Renal cortex interstitium (tissue), 11 donors: ENCODE data around the gene AMZ1. TPM values are rescaled to one million over a fixed set of nuclear protein-coding genes. Genes with fewer than 3 reads are reported as not detected.

ENCODE experiments used
- DNase-seq, 11 donors: peaks; one replicate each; pipeline ENCODE4 v3.0.0-alpha.2; 2013; ENCODE audit warnings: low read depth in 9 of 11, low spot score in 4 of 11; ENCODE audit errors: extremely low read depth in 1 of 11
- polyA plus RNA-seq, 3 donors: library from polyadenylated mRNA; unstranded; fragments of 120-200 nt; gene quantifications; one replicate each; pipeline ENCODE4 v1.2.1, GENCODE V29; 2013; ENCODE audit not compliant: insufficient read length in 3 of 3

The AMZ1 gene
- polyA plus RNA-seq, 3 donors = 0.19 to 0.50 (median 0.27) TPM

- no peak for DNase-seq
Measured at GRCh38 chr7:2649139-2649838, 38.7 kb upstream of the AMZ1 start.

GRCh38 chr7:2649991-2650390, 38.0 kb upstream of the AMZ1 start:
- no peak for DNase-seq

GRCh38 chr7:2650451-2650850, 37.6 kb upstream of the AMZ1 start:
- DNase-seq = no peak

- DNase-seq = no peak
Measured at GRCh38 chr7:2651336-2651735, 36.7 kb upstream of the AMZ1 start.

GRCh38 chr7:2651847-2652735, 35.9 kb upstream of the AMZ1 start:
- DNase-seq = no peak

GRCh38 chr7:2652736-2653060, 35.3 kb upstream of the AMZ1 start:
- no peak for DNase-seq

GRCh38 chr7:2654059-2654458, 33.9 kb upstream of the AMZ1 start:
- DNase-seq = no peak

- DNase-seq = no peak
Measured at GRCh38 chr7:2655870-2656614, 32.0 kb upstream of the AMZ1 start.

- DNase-seq = no peak
Measured at GRCh38 chr7:2657208-2657607, 30.8 kb upstream of the AMZ1 start.

- DNase-seq = no peak
Measured at GRCh38 chr7:2657920-2658671, 29.9 kb upstream of the AMZ1 start.

- DNase-seq = no peak
Measured at GRCh38 chr7:2658941-2659340, 29.1 kb upstream of the AMZ1 start.

- DNase-seq = no peak
Measured at GRCh38 chr7:2659556-2660358, 28.2 kb upstream of the AMZ1 start.

- DNase-seq = no peak
Measured at GRCh38 chr7:2660359-2661095, 27.5 kb upstream of the AMZ1 start.

GRCh38 chr7:2661096-2661449, 26.9 kb upstream of the AMZ1 start:
- no peak for DNase-seq

- DNase-seq = no peak
Measured at GRCh38 chr7:2661602-2662272, 26.3 kb upstream of the AMZ1 start.

- no peak for DNase-seq
Measured at GRCh38 chr7:2662273-2663120, 25.5 kb upstream of the AMZ1 start.
